Measurements from ENCODE around the gene HIRA. TPM values are rescaled to one million over a fixed set of nuclear protein-coding genes. Genes with fewer than 3 reads are reported as not detected.
"Not testable (repeated sequence)": the region's sequence is repeated elsewhere in the genome, so short reads cannot be mapped to it uniquely, and the experiment has no call there.

Gene HIRA
- total RNA-seq, 1 donor from 2014 or later, result 36.2 TPM

DNA sequence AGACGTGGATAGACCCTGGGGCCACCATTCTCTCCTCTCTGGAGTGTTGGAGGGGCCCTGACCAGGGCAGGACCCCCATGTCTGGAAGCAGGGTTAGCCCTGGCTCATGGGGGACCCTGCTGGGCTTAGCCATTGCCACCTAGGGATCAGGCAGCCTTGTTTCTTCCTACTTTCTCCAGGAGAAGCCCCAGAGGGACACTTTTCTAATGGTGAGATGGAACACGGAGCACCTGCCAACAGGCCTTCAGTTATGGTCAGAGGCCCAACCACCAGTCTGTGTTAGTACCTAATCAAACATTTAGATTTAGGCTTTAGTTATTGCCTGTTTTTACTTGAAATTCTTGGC is 17.9 kb upstream of the HIRA start:
- no peak overlapping the region for H3K27ac ChIP-seq
- no peaks in the 10 kb centered on the region for H3K27me3 ChIP-seq
- TF ChIP-seq, protein P1, sequence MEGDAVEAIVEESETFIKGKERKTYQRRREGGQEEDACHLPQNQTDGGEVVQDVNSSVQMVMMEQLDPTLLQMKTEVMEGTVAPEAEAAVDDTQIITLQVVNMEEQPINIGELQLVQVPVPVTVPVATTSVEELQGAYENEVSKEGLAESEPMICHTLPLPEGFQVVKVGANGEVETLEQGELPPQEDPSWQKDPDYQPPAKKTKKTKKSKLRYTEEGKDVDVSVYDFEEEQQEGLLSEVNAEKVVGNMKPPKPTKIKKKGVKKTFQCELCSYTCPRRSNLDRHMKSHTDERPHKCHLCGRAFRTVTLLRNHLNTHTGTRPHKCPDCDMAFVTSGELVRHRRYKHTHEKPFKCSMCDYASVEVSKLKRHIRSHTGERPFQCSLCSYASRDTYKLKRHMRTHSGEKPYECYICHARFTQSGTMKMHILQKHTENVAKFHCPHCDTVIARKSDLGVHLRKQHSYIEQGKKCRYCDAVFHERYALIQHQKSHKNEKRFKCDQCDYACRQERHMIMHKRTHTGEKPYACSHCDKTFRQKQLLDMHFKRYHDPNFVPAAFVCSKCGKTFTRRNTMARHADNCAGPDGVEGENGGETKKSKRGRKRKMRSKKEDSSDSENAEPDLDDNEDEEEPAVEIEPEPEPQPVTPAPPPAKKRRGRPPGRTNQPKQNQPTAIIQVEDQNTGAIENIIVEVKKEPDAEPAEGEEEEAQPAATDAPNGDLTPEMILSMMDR (IDR thresholded peaks at IDR 0.05), result no peak
- H3K9me3 ChIP-seq, result no peaks in the 10 kb centered on the region
- H3K36me3 ChIP-seq, result peaks cover 33 to 34% of the 10 kb centered on the region in 2 donors
- DNase-seq (ENCODE audit: low spot score in 2 of 2), result peak in 1 of 2 donors; percentile 53
- no peak overlapping the region for H3K4me3 ChIP-seq
- peaks cover 3 to 18% of the 10 kb centered on the region in 2 donors for H3K4me1 ChIP-seq
- intact Hi-C loops (cut with DNase I), result loop anchor here (10.0 kb wide), 1 partner anchor 405 kb away; the partner anchor contains the start of genes GNB1L and RTL10

DNA sequence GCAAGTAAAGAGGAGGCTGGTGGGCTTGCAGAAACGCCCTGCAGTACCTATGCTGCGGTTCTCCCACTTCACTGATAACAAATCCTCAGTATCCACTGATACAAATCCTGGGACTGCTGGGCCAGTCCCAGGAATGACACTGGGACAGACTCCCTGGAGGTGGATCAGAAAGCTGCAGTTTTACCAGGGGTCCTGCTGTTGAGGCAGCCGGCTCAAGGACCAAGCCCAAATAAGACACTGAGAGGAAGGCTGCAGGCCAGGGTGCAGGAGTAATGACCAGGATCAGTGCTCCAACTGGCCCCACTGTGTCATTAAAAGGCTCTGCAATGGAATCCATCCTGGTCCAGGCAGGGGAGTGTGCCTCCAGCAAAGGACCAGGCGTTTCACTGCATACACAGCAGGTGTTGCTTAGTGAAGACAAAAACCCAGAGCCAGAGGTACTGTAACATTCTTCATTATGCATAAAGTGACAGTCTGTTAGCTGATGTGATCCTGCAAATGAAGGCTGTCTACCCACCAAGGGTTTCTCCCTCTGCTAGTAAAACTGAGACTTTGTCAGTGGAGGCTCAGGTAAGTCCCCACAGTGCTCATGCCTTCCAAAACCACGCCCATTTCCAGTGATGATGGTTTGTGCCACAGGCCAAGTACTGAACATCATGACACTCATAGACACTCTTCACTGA is 17.3 kb upstream of the HIRA start:
- DNase-seq (ENCODE audit: low spot score in 2 of 2), result no peak
- no peaks in the 10 kb centered on the region for H3K9me3 ChIP-seq
- H3K27me3 ChIP-seq, result no peaks in the 10 kb centered on the region
- TF ChIP-seq, protein P1 (IDR thresholded peaks at IDR 0.05), result no peak
- no peak overlapping the region for H3K4me3 ChIP-seq
- no peak overlapping the region for H3K27ac ChIP-seq
- peaks cover 33 to 34% of the 10 kb centered on the region in 2 donors for H3K36me3 ChIP-seq
- H3K4me1 ChIP-seq, result peaks cover 3 to 18% of the 10 kb centered on the region in 2 donors
- intact Hi-C loops (cut with DNase I), result loop anchor here (10.0 kb wide), 1 partner anchor 406 kb away; the partner anchor contains the start of genes GNB1L and RTL10

DNA sequence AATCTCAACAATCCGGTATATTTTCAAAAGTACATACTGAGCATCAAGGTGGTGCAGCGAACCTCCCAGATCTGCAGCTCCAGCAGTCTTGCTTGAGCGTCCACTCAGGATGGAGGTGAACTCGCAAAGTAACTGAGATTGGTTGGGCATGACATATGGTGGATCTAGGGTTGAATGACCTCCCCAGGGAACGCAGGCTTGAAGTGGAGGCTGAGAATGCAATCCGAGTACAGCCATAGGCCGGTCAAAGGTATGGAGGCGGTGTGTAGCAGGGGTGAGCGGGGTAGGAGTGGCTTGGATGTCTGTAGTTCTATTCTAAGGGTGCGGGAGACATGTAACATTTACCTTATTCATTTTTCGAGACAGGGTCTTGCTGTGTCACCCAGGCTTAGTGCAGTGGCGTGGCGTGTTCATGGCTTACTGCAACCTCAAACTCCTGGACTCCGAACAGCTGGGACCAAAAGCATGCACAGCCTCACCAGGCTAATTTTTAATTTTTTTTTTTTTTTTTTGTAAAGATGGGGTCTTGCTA is 16.6 kb upstream of the HIRA start:
- TF ChIP-seq, protein P1 (IDR thresholded peaks at IDR 0.05), result no peak
- DNase-seq (ENCODE audit: low spot score in 2 of 2), result no peak
- H3K27me3 ChIP-seq, result no peaks in the 10 kb centered on the region
- peaks cover 30 to 34% of the 10 kb centered on the region in 2 donors for H3K36me3 ChIP-seq
- no peaks in the 10 kb centered on the region for H3K9me3 ChIP-seq
- intact Hi-C loops (cut with DNase I), result loop anchor here (10.0 kb wide), 1 partner anchor 407 kb away; the partner anchor contains the start of genes GNB1L and RTL10
- H3K27ac ChIP-seq, result peak overlapping the region; percentile 86 to 89
- peak overlapping the region; percentile 80 to 91 for H3K4me3 ChIP-seq
- peaks cover 3 to 18% of the 10 kb centered on the region in 2 donors for H3K4me1 ChIP-seq

DNA sequence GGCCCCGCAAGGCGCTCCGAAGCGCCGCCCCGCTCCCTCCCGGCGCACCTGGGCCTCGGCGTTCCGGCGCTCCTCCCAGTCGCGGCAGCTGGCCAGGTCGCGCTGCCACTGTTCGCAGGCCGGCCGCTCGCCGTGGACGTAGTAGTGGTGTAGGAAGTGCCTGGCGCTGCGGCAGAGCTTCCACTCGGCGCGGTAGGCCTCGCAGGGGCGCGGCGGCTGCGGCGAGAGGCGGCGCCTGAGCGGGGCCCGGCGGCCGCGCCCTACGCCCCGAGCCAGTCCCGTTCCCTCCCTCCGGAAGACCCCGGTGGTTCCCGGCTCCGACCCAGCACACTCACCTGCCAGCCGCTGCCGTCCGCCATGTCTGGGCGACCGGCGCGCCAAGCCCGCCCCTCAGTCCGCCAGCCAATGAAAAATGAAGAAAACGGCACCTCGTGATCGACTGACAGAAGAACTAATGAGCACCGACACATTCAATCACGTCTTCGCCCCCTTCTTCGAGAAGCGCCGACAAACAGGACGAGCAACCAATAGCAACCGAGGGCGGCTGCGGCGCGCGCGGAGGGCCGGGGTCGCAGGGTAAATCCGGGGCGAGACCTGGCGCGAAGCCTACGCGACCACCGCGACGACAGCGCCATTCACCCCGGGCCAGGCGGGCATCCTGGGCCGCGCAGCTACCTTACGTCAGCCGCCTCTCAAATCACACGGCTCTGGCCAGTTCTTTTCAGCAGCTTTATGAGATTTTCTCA is 16.0 kb upstream of the HIRA start, which contains the start of gene C22orf39:
C22orf39 (minus strand) TSS at position 382 of the 746 bp plus-strand sequence; CDS start at position 359, 23 bp downstream.
- H3K27me3 ChIP-seq, result no peaks in the 10 kb centered on the region
- peak within 1 kb of the TSS; percentile 86 to 89 for H3K27ac ChIP-seq
- TF ChIP-seq, protein P1 (IDR thresholded peaks at IDR 0.05), result no peak
- H3K4me1 ChIP-seq, result peaks cover 3 to 18% of the 10 kb centered on the region in 2 donors
- peak; percentile 75 to 93 for DNase-seq (ENCODE audit: low spot score in 2 of 2)
- H3K36me3 ChIP-seq, result peaks cover 26 to 33% of the 10 kb centered on the region in 2 donors
- H3K9me3 ChIP-seq, result no peaks in the 10 kb centered on the region
- intact Hi-C loops (cut with DNase I), result loop anchor here (1.0 to 10.0 kb wide), 4 partner anchors 15 to 407 kb away; partner anchors contain the start of genes CDC45, GNB1L, MRPL40 and RTL10
- H3K4me3 ChIP-seq, result peak within 1 kb of the TSS; percentile 80 to 91

DNA sequence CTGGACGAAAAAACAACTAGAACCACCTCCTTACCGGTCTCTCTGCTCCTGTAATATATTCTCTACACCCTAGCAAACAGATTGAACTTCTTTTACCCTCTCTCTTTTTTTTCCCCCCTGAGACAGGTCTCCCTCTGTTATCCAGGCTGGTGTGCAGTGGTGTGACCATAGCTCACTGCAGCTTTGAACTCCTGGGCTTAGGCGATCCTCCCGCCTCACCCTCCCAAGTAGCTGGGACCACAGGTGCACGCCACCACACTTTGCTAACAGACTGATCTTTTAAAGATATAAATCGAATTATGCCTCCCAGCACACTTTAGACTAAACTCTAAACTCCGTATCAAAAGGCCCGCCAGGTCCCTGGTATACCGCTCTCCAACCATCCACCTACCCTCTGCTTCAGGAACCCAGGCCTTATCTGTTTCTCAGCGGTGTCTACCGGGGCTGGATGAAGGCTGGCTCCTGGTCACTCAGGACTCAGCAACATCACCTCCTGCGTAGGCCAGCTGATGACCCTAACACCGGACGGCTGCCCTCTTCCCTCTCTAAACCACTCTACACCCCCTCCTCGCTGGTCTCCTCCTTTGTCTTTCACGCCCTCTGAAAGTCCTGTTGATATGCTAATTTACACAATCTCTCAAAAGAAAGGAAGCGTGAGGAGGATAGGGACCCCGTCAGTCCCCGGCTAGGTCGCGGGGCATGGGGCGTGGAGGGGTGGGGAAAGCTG is 15.2 kb upstream of the HIRA start:
- intact Hi-C loops (cut with DNase I), result loop anchor here (1.0 to 10.0 kb wide), 4 partner anchors 14 to 408 kb away; partner anchors contain the start of genes CDC45, GNB1L, MRPL40 and RTL10
- H3K36me3 ChIP-seq, result peaks cover 19 to 30% of the 10 kb centered on the region in 2 donors
- H3K27me3 ChIP-seq, result no peaks in the 10 kb centered on the region
- peak overlapping the region; percentile 86 to 89 for H3K27ac ChIP-seq
- DNase-seq (ENCODE audit: low spot score in 2 of 2), result no peak
- peak overlapping the region; percentile 80 to 91 for H3K4me3 ChIP-seq
- TF ChIP-seq, protein P1 (IDR thresholded peaks at IDR 0.05), result no peak
- peaks cover 3 to 18% of the 10 kb centered on the region in 2 donors for H3K4me1 ChIP-seq
- H3K9me3 ChIP-seq, result no peaks in the 10 kb centered on the region

DNA sequence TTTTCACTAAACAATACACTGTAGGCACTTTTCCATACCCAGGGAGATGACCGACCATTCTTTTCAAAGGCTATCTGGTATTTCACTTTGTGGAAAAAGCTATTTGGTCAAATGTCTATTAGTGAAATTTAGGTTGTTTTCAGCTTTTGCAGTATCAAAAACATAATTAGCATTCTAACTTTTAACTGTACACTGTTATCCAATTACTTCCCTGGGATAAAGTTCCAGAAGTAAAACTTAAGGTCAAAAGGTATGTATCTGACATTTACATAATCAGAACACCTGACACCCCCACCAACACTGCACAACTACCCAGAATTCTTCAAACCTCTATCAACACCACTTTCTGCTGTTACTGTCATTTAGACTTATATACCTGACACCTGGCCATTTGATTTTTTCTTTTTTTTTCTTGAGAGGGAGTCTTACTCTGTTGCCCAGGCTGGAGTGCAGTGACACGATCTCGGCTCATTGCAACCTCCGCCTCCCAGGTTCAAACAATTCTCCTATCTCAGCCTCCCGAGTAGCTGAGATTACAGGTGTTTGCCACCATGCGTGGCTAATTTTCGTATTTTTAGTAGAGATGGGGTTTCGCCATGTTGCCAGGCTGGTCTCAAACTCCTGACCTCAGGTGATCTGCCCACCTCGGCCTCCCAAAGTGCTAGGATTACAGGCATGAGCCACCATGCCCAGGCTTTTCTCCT is 13.9 kb upstream of the HIRA start:
- intact Hi-C loops (cut with DNase I), result loop anchor here (10.0 kb wide), 1 partner anchor 409 kb away; the partner anchor contains the start of genes GNB1L and RTL10
- not testable (repeated sequence) for H3K9me3 ChIP-seq; DNase-seq (ENCODE audit: low spot score in 2 of 2); H3K27me3 ChIP-seq; H3K27ac ChIP-seq; H3K4me3 ChIP-seq
- Histone ChIP-seq H3K36me3 (peaks cover 12 to 33% of the 10 kb centered on the region in 2 donors), H3K4me1 (peaks cover 3 to 18% of the 10 kb centered on the region in 2 donors)

Data from ascending aorta (tissue), 2 donors.